HepG2 (cell line): ENCODE measurements around the gene EFNA3. TPM values are rescaled to one million over a fixed set of nuclear protein-coding genes. Genes with fewer than 3 reads are reported as not detected.
A peak's percentile ranks its signal among the peaks of the same experiment; 100 is the strongest.

Experiments
- ARNT ChIP-seq: fragments of 450-650 bp; IDR thresholded peaks from 2 replicates; pipeline ENCODE4 v1.6.1; 2017
- ARNTL ChIP-seq: sonication (generic); formaldehyde crosslinking; IDR thresholded peaks from 2 replicates; pipeline ENCODE4 v1.4.0; 2020; ENCODE audit warnings: mild to moderate bottlenecking, missing genetic modification reagents
- BORCS8-MEF2B ChIP-seq: sonication (generic); formaldehyde crosslinking; IDR thresholded peaks from 2 replicates; pipeline ENCODE4 v1.8.0; 2022; ENCODE audit warnings: mild to moderate bottlenecking, missing genetic modification reagents
- CBFB ChIP-seq: sonication (generic); formaldehyde crosslinking; IDR thresholded peaks from 2 replicates; pipeline ENCODE4 v1.4.0; 2020; ENCODE audit warnings: missing genetic modification reagents
- DDIT3 ChIP-seq: sonication (generic); formaldehyde crosslinking; IDR thresholded peaks from 2 replicates; pipeline ENCODE4 v1.4.0; 2020; ENCODE audit warnings: mild to moderate bottlenecking, missing genetic modification reagents
- EED ChIP-seq: sonication (generic); formaldehyde crosslinking; IDR thresholded peaks from 2 replicates; pipeline ENCODE4 v1.5.0; 2020; ENCODE audit warnings: mild to moderate bottlenecking, missing genetic modification reagents
- ERF ChIP-seq: IDR thresholded peaks from 2 replicates; pipeline ENCODE4 v1.6.1; 2018; ENCODE audit warnings: missing biosample characterization, missing genetic modification reagents
- ESRRA ChIP-seq: sonication (generic); formaldehyde crosslinking; IDR thresholded peaks from 2 replicates; pipeline ENCODE4 v1.5.1; 2020; ENCODE audit warnings: mild to moderate bottlenecking, low read depth, missing genetic modification reagents
- FOXA1 ChIP-seq, 2 experiments: fragments of 450-650 bp in 1 of 2; sonication (generic) in 1 of 2; formaldehyde crosslinking in 1 of 2; IDR thresholded peaks; 2 replicates each; pipeline versions ENCODE4 v1.4.0 to v1.6.1; 2016 to 2020; ENCODE audit warnings: missing genetic modification reagents in 1 of 2
- HCFC1 ChIP-seq: fragments of 150-350 bp; IDR thresholded peaks from 2 replicates; pipeline ENCODE4 v1.6.1; 2014; ENCODE audit warnings: low read depth, low read length
- IKZF4 ChIP-seq: sonication (generic); formaldehyde crosslinking; IDR thresholded peaks from 2 replicates; pipeline ENCODE4 v1.5.1; 2020; ENCODE audit warnings: borderline replicate concordance, mild to moderate bottlenecking, low read depth, missing genetic modification reagents; ENCODE audit errors: not compliant biosample characterization
- IRF9 ChIP-seq: sonication (generic); formaldehyde crosslinking; IDR thresholded peaks from 2 replicates; pipeline ENCODE4 v1.8.0; 2022; ENCODE audit warnings: missing genetic modification reagents, mild to moderate bottlenecking, borderline replicate concordance
- KDM5B ChIP-seq: sonication (generic); formaldehyde crosslinking; IDR thresholded peaks from 2 replicates; pipeline ENCODE4 v1.4.0; 2020; ENCODE audit warnings: missing genetic modification reagents, mild to moderate bottlenecking, borderline replicate concordance
- RFX5 ChIP-seq: IDR thresholded peaks from 2 replicates; pipeline ENCODE4 v1.6.1; 2011; ENCODE audit warnings: low read depth, low read length, improper control_type of control experiment
- SCMH1 ChIP-seq: sonication (generic); formaldehyde crosslinking; IDR thresholded peaks from 2 replicates; pipeline ENCODE4 v1.9.0; 2021; ENCODE audit warnings: missing genetic modification reagents, mild to moderate bottlenecking, borderline replicate concordance
- SMAD1 ChIP-seq: sonication (generic); formaldehyde crosslinking; IDR thresholded peaks from 2 replicates; pipeline ENCODE4 v1.4.0; 2020; ENCODE audit warnings: missing genetic modification reagents, low read depth, mild to moderate bottlenecking, borderline replicate concordance
- TBX2 ChIP-seq: sonication (generic); formaldehyde crosslinking; IDR thresholded peaks from 2 replicates; pipeline ENCODE4 v1.5.0; 2020; ENCODE audit warnings: missing genetic modification reagents, mild to moderate bottlenecking, borderline replicate concordance
- TCF7 ChIP-seq: sonication (generic); IDR thresholded peaks from 2 replicates; pipeline ENCODE4 v1.6.1; 2016; ENCODE audit warnings: antibody characterized with exemption, low read depth
- ZIK1 ChIP-seq: sonication (generic); formaldehyde crosslinking; IDR thresholded peaks from 2 replicates; pipeline ENCODE4 v1.5.0; 2020; ENCODE audit warnings: mild to moderate bottlenecking, low read depth, missing genetic modification reagents, borderline replicate concordance
- ZNF234 ChIP-seq: sonication (generic); formaldehyde crosslinking; conservative IDR thresholded peaks from 2 replicates; pipeline ENCODE4 v1.5.1; 2020; ENCODE audit warnings: mild to moderate bottlenecking, missing genetic modification reagents
- ZNF253 ChIP-seq: sonication (generic); formaldehyde crosslinking; IDR thresholded peaks from 2 replicates; pipeline ENCODE4 v1.8.0; 2022; ENCODE audit warnings: mild to moderate bottlenecking, missing genetic modification reagents, borderline replicate concordance
- ZNF264 ChIP-seq: sonication (generic); formaldehyde crosslinking; IDR thresholded peaks from 2 replicates; pipeline ENCODE4 v1.4.0; 2020; ENCODE audit warnings: missing genetic modification reagents
- ZNF329 ChIP-seq: sonication (generic); formaldehyde crosslinking; IDR thresholded peaks from 2 replicates; pipeline ENCODE4 v1.9.0; 2021; ENCODE audit warnings: low read depth, mild to moderate bottlenecking, missing genetic modification reagents
- ZNF432 ChIP-seq: sonication (generic); formaldehyde crosslinking; IDR thresholded peaks from 2 replicates; pipeline ENCODE4 v1.5.0; 2020; ENCODE audit warnings: missing genetic modification reagents, mild to moderate bottlenecking, borderline replicate concordance
- ZNF468 ChIP-seq: sonication (generic); formaldehyde crosslinking; IDR thresholded peaks from 2 replicates; pipeline ENCODE4 v1.8.0; 2022; ENCODE audit warnings: mild to moderate bottlenecking, moderate library complexity, missing genetic modification reagents
- ZNF605 ChIP-seq: sonication (generic); formaldehyde crosslinking; IDR thresholded peaks from 2 replicates; pipeline ENCODE4 v1.8.0; 2022; ENCODE audit warnings: mild to moderate bottlenecking, missing genetic modification reagents
- ZNF660 ChIP-seq: sonication (generic); formaldehyde crosslinking; IDR thresholded peaks from 2 replicates; pipeline ENCODE4 v1.5.1; 2020; ENCODE audit warnings: mild to moderate bottlenecking, low read depth, missing genetic modification reagents, borderline replicate concordance
- ZNF670 ChIP-seq: sonication (generic); formaldehyde crosslinking; IDR thresholded peaks from 2 replicates; pipeline ENCODE4 v1.8.0; 2022; ENCODE audit warnings: mild to moderate bottlenecking, missing genetic modification reagents, borderline replicate concordance
- ZNF724P ChIP-seq: sonication (generic); formaldehyde crosslinking; IDR thresholded peaks from 2 replicates; pipeline ENCODE4 v1.8.0; 2022; ENCODE audit warnings: missing genetic modification reagents, borderline replicate concordance
- ZNF773 ChIP-seq: sonication (generic); formaldehyde crosslinking; IDR thresholded peaks from 2 replicates; pipeline ENCODE4 v1.4.0; 2020; ENCODE audit warnings: missing genetic modification reagents, borderline replicate concordance
- ZSCAN9 ChIP-seq: IDR thresholded peaks from 2 replicates; pipeline ENCODE4 v1.6.1; 2016; ENCODE audit warnings: borderline replicate concordance
- polyA plus RNA-seq, 8 experiments: library from polyadenylated mRNA; depleted of rRNA in 3 of 8; stranded (reverse) in 7 of 8; unstranded in 1 of 8; fragments of >200 nt; fragmentation: Illumina TruSeq in 4 of 8; extraction: Trizol in 4 of 8; gene quantifications; 2 replicates each; pipeline versions ENCODE4 v1.2.1 to v1.2.3, GENCODE V29; 2011 to 2016; ENCODE audit warnings: low read depth in 4 of 8, missing spikeins in 1 of 8, mixed read lengths in 1 of 8; ENCODE audit not compliant: insufficient read depth in 1 of 8
- total RNA-seq, 5 experiments: library from RNA; depleted of rRNA; stranded (reverse); fragments of >200 nt; fragmentation: Illumina TruSeq; extraction: Trizol; gene quantifications; 2 replicates each; pipeline ENCODE4 v1.2.3, GENCODE V29; 2016; ENCODE audit warnings: low read depth in 1 of 5

The EFNA3 gene
- total and polyA plus RNA-seq, 2 of the 13 experiments (the other 11 are each of a cell fraction or from before 2014, with no cell fraction given): 1.0 to 5.7 TPM

GRCh38 chr1:155050560-155051341 is 27.9 kb upstream of the EFNA3 start, which contains the start of gene ADAM15 (continued):
- peak; percentile 96 for TF ChIP-seq EED (CRISPR knock-in tag)
- TF ChIP-seq ZNF234 (CRISPR knock-in tag): peak; percentile 80; the same call in 1 of the 2 replicates
- TF ChIP-seq ZNF253: 0 out of 2 replicates have a peak, but pooled peaks have one; percentile 19
- TF ChIP-seq SMAD1 (CRISPR knock-in tag): peak; percentile 89; the same call in 1 of the 2 replicates
- no peak for TF ChIP-seq ZNF660 (CRISPR knock-in tag)
- TF ChIP-seq ZNF264 (CRISPR knock-in tag): no peak
- TF ChIP-seq ZNF605 (CRISPR knock-in tag): peak; percentile 98
- no peak for TF ChIP-seq ZNF329 (CRISPR knock-in tag)
- peak; percentile 53; the same call in 1 of the 2 replicates for TF ChIP-seq ARNTL (CRISPR knock-in tag)
- no peak for TF ChIP-seq ZNF432 (CRISPR knock-in tag)
- TF ChIP-seq CBFB (CRISPR knock-in tag): peak; percentile 52
- TF ChIP-seq IKZF4 (CRISPR knock-in tag): peak; percentile 91
- TF ChIP-seq DDIT3 (CRISPR knock-in tag): no peak
- TF ChIP-seq IRF9 (CRISPR knock-in tag): peak; percentile 77; the same call in 1 of the 2 replicates
- no peak for TF ChIP-seq SCMH1 (CRISPR knock-in tag)
- no peak for TF ChIP-seq ARNT
- peak; percentile 87 for TF ChIP-seq TBX2 (CRISPR knock-in tag)
- TF ChIP-seq ESRRA (CRISPR knock-in tag): peak; percentile 53; the same call in 1 of the 2 replicates
- no peak for TF ChIP-seq ZNF773 (CRISPR knock-in tag)
- peak; percentile 77; the same call in 1 of the 2 replicates for TF ChIP-seq ERF (CRISPR knock-in tag)
- no peak for TF ChIP-seq HCFC1
- TF ChIP-seq FOXA1 (IDR thresholded peaks at IDR 0.05): no peak
- TF ChIP-seq FOXA1 (CRISPR knock-in tag; IDR thresholded peaks at IDR 0.05): no peak; the same call in 1 of the 2 replicates
- TF ChIP-seq ZSCAN9: 0 out of 2 replicates have a peak, but pooled peaks have one; percentile 14
- TF ChIP-seq ZIK1 (CRISPR knock-in tag): peak; percentile 89
- TF ChIP-seq KDM5B (CRISPR knock-in tag): peak; percentile 94; the same call in 1 of the 2 replicates
- peak; percentile 55; the same call in 1 of the 2 replicates for TF ChIP-seq ZNF670 (CRISPR knock-in tag)
- TF ChIP-seq TCF7: no peak
- TF ChIP-seq ZNF724P (CRISPR knock-in tag): no peak
- no peak for TF ChIP-seq RFX5
- TF ChIP-seq BORCS8-MEF2B: 0 out of 2 replicates have a peak, but pooled peaks have one; percentile 33
- TF ChIP-seq ZNF468: no peak
